ENCODE results near the gene EIF1AX. TPM values are rescaled to one million over a fixed set of nuclear protein-coding genes. Genes with fewer than 3 reads are reported as not detected.
A peak's percentile ranks its signal among the peaks of the same experiment; 100 is the strongest.

EIF1AX gene
- total and polyA plus RNA-seq, 2 of the 13 experiments (the other 11 are each of a cell fraction or from before 2014, with no cell fraction given) = 35.1 to 82.7 TPM

GRCh38 chrX:20116577-20117240, 24.9 kb downstream of the EIF1AX start, which contains the start of gene MAP7D2 (continued):
- TF ChIP-seq ZNF639 (CRISPR knock-in tag; conservative IDR thresholded peaks at IDR 0.05) (no peak), ZBTB38 (CRISPR knock-in tag; IDR thresholded peaks at IDR 0.05) (peak; percentile 78), ARNT (IDR thresholded peaks at IDR 0.05) (no peak), ZNF766 (CRISPR knock-in tag; IDR thresholded peaks at IDR 0.05; ENCODE audit: borderline replicate concordance) (no peak), AHDC1 (CRISPR knock-in tag; IDR thresholded peaks at IDR 0.05; ENCODE audit: borderline replicate concordance) (no peak), SOX13 (IDR thresholded peaks at IDR 0.05) (no peak), SOX13 (CRISPR knock-in tag; conservative IDR thresholded peaks at IDR 0.05 in 1 of 2, IDR thresholded peaks at IDR 0.05 in 1 of 2) (no peak), ZNF7 (CRISPR knock-in tag; IDR thresholded peaks at IDR 0.05) (peak; percentile 75; the same call in 1 of the 2 replicates), ZNF331 (CRISPR knock-in tag; IDR thresholded peaks at IDR 0.05) (no peak), ZNF296 (CRISPR knock-in tag; conservative IDR thresholded peaks at IDR 0.05) (no peak), ZNF264 (CRISPR knock-in tag; IDR thresholded peaks at IDR 0.05) (no peak), HOXA3 (CRISPR knock-in tag; IDR thresholded peaks at IDR 0.05) (peak; percentile 89), MNT (IDR thresholded peaks at IDR 0.05) (no peak), ZBTB14 (CRISPR knock-in tag; IDR thresholded peaks at IDR 0.05) (peak; percentile 68), HOXA7 (CRISPR knock-in tag; IDR thresholded peaks at IDR 0.05) (no peak), TMF1 (CRISPR knock-in tag; IDR thresholded peaks at IDR 0.05; ENCODE audit: low read depth) (no peak), ARNTL (CRISPR knock-in tag; IDR thresholded peaks at IDR 0.05) (no peak), HNRNPH1 (optimal IDR thresholded peaks at IDR 0.05; ENCODE audit: low read depth, low read length) (no peak), TBX2 (CRISPR knock-in tag; IDR thresholded peaks at IDR 0.05; ENCODE audit: borderline replicate concordance) (no peak), MAX (IDR thresholded peaks at IDR 0.05) (peak; percentile 81), RARG (CRISPR knock-in tag; IDR thresholded peaks at IDR 0.05; ENCODE audit: low read depth) (no peak), ZNF550 (CRISPR knock-in tag; IDR thresholded peaks at IDR 0.05; ENCODE audit: borderline replicate concordance) (no peak)
